ENCODE results near the gene C1orf116. TPM values are rescaled to one million over a fixed set of nuclear protein-coding genes. Genes with fewer than 3 reads are reported as not detected.
A peak's percentile ranks its signal among the peaks of the same experiment; 100 is the strongest.
"Not testable (repeated sequence)": the region's sequence is repeated elsewhere in the genome, so short reads cannot be mapped to it uniquely, and the experiment has no call there.

Gene C1orf116
- total RNA-seq, 1 donor from 2014 or later: 0.67 TPM

GRCh38 chr1:207049514-207049913 lies 17.0 kb upstream of the C1orf116 start:
- H3K9me3 Mint-ChIP-seq: no peaks in the 10 kb centered on the region
- DNase-seq (ENCODE audit: low spot score in 2 of 2, unreplicated experiment in 2 of 2): no peak
- no peaks in the 10 kb centered on the region for H3K27me3 Mint-ChIP-seq (ENCODE audit: low read depth)
- peak overlapping the region; percentile 99 for H3K27ac Mint-ChIP-seq
- peaks cover 7% of the 10 kb centered on the region for H3K36me3 Mint-ChIP-seq
- peak overlapping the region; percentile 97 for H3K4me3 Mint-ChIP-seq
- H3K4me1 Mint-ChIP-seq: peaks cover 53% of the 10 kb centered on the region
- TF ChIP-seq, protein P1, sequence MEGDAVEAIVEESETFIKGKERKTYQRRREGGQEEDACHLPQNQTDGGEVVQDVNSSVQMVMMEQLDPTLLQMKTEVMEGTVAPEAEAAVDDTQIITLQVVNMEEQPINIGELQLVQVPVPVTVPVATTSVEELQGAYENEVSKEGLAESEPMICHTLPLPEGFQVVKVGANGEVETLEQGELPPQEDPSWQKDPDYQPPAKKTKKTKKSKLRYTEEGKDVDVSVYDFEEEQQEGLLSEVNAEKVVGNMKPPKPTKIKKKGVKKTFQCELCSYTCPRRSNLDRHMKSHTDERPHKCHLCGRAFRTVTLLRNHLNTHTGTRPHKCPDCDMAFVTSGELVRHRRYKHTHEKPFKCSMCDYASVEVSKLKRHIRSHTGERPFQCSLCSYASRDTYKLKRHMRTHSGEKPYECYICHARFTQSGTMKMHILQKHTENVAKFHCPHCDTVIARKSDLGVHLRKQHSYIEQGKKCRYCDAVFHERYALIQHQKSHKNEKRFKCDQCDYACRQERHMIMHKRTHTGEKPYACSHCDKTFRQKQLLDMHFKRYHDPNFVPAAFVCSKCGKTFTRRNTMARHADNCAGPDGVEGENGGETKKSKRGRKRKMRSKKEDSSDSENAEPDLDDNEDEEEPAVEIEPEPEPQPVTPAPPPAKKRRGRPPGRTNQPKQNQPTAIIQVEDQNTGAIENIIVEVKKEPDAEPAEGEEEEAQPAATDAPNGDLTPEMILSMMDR (IDR thresholded peaks at IDR 0.05; ENCODE audit: unreplicated experiment): no peak

DNA sequence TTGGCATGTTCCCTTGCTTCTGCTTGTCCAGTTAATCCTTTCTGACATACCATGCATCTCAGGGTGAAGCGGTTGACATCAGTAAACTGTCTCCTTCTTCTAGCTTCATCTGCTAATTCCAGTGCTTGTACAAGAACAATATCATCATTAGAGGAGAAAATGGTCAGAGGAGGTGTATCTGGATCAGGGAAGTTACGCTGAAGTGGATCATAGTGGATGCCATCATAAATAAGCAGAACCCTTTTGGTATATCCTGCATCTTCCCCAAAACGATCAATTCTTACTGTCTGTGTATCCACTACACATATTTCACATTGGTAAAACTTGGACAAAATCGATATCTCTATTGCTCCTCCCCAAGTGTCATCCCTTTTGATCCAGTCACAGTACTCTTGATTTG lies 16.5 kb upstream of the C1orf116 start:
- H3K27ac Mint-ChIP-seq: no peak overlapping the region
- H3K4me1 Mint-ChIP-seq: peaks cover 53% of the 10 kb centered on the region
- TF ChIP-seq, protein P1 (IDR thresholded peaks at IDR 0.05; ENCODE audit: unreplicated experiment): no peak
- H3K27me3 Mint-ChIP-seq (ENCODE audit: low read depth): no peaks in the 10 kb centered on the region
- peaks cover 7% of the 10 kb centered on the region for H3K36me3 Mint-ChIP-seq
- peak overlapping the region; percentile 97 for H3K4me3 Mint-ChIP-seq
- no peak for DNase-seq (ENCODE audit: low spot score in 2 of 2, unreplicated experiment in 2 of 2)
- H3K9me3 Mint-ChIP-seq: no peaks in the 10 kb centered on the region

DNA sequence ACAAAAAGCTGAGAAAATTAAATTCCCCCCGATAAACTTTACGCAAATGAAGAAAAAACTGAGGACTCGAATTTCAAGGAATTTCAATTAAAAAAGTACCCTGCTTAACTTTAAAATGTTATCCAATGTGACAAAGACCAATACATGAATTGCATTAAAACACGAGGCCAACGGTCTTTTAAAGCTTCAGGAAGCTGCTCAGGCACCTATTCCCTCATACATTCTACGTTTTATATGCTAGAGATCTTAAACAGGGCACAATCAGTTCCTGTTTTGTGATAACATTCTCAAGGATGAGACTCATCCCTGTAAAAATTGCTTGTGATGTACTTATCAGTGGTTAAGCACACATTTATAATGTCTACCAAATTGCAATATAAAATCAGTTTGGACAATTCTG lies 15.5 kb upstream of the C1orf116 start:
- TF ChIP-seq, protein P1 (IDR thresholded peaks at IDR 0.05; ENCODE audit: unreplicated experiment): no peak
- Mint-ChIP-seq H3K36me3 (peaks cover 7% of the 10 kb centered on the region), H3K4me1 (peaks cover 48% of the 10 kb centered on the region), H3K9me3 (no peaks in the 10 kb centered on the region), H3K27ac (no peak overlapping the region), H3K4me3 (no peak overlapping the region), H3K27me3 (ENCODE audit: low read depth) (no peaks in the 10 kb centered on the region)
- DNase-seq (ENCODE audit: low spot score in 2 of 2, unreplicated experiment in 2 of 2): no peak

DNA sequence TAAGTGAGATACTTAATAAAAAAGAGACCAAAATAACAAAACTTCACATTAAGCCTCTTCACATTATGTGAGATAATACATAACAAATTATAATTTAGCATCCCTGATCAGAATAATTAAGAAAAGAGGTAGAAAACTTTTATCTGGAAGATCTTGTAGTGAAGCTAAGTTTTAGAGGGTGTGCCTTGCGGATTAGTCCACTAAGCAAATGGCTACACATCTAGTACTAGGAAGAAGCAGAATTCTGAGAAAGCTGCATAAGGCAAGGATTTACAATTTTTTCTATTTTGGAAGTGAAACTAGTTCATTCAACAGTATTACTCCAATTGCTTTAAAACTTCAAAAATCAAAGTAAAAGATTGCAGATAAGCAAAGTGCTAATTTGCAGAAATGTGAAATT lies 14.9 kb upstream of the C1orf116 start:
- Mint-ChIP-seq H3K36me3 (peaks cover 10% of the 10 kb centered on the region), H3K27me3 (ENCODE audit: low read depth) (no peaks in the 10 kb centered on the region), H3K4me3 (no peak overlapping the region), H3K9me3 (peaks cover 2% of the 10 kb centered on the region), H3K4me1 (peaks cover 42% of the 10 kb centered on the region), H3K27ac (no peak overlapping the region)
- DNase-seq (ENCODE audit: low spot score in 2 of 2, unreplicated experiment in 2 of 2): no peak
- TF ChIP-seq, protein P1 (IDR thresholded peaks at IDR 0.05; ENCODE audit: unreplicated experiment): no peak

- Mint-ChIP-seq H3K36me3 (peaks cover 11% of the 10 kb centered on the region), H3K27ac (no peak overlapping the region), H3K4me3 (no peak overlapping the region), H3K27me3 (ENCODE audit: low read depth) (no peaks in the 10 kb centered on the region), H3K4me1 (peaks cover 29% of the 10 kb centered on the region), H3K9me3 (peaks cover 3% of the 10 kb centered on the region)
- TF ChIP-seq, protein P1 (IDR thresholded peaks at IDR 0.05; ENCODE audit: unreplicated experiment): no peak
- DNase-seq (ENCODE audit: low spot score in 2 of 2, unreplicated experiment in 2 of 2): no peak
These were observed 12.9 kb upstream of the C1orf116 start for GRCh38 chr1:207045453-207045852.

GRCh38 chr1:207041397-207041796 lies 8.8 kb upstream of the C1orf116 start:
- H3K4me1 Mint-ChIP-seq: peaks cover 11% of the 10 kb centered on the region
- not testable (repeated sequence) for H3K27ac Mint-ChIP-seq; H3K36me3 Mint-ChIP-seq; H3K4me3 Mint-ChIP-seq; H3K27me3 Mint-ChIP-seq (ENCODE audit: low read depth); H3K9me3 Mint-ChIP-seq; DNase-seq (ENCODE audit: low spot score in 2 of 2, unreplicated experiment in 2 of 2)

Data from mesothelial cell of epicardium (in vitro differentiated cells).